Nephron (organoid): ENCODE data around the gene TAB3.

ENCODE experiments used
- H3K27ac Mint-ChIP-seq, 3 experiments: 2 replicates each; pipeline ENCODE4 v1.8.0; 2020; ENCODE audit warnings: mixed read lengths in 3 of 3, mild to moderate bottlenecking in 2 of 3, moderate library complexity in 1 of 3
- H3K27me3 Mint-ChIP-seq: 2 replicates; pipeline ENCODE4 v1.8.0; 2021; ENCODE audit warnings: low read depth, mild to moderate bottlenecking, moderate library complexity, mixed read lengths
- H3K36me3 Mint-ChIP-seq: 2 replicates; pipeline ENCODE4 v1.8.0; 2020; ENCODE audit warnings: low read depth, mixed read lengths
- H3K4me1 Mint-ChIP-seq: 2 replicates; pipeline ENCODE4 v1.8.0; 2020; ENCODE audit warnings: mixed read lengths
- H3K4me3 Mint-ChIP-seq, 3 experiments: 2 replicates each; pipeline ENCODE4 v1.8.0; 2020; ENCODE audit warnings: mild to moderate bottlenecking in 3 of 3, mixed read lengths in 3 of 3, moderate library complexity in 2 of 3
- H3K9me3 Mint-ChIP-seq: 2 replicates; pipeline ENCODE4 v1.8.0; 2020; ENCODE audit warnings: mixed read lengths
- TF ChIP-seq, protein P1 (sequence below), 3 experiments: fragments of 200-600 bp; sonication (generic); IDR thresholded peaks; one replicate each; pipeline ENCODE4 v1.5.0; 2021; ENCODE audit warnings: antibody characterized with exemption in 3 of 3; ENCODE audit not compliant: unreplicated experiment in 3 of 3

TAB3 gene

GRCh38 chrX:30858098-30858497 lies 31.0 kb downstream of the TAB3 start:
- no peaks in the 10 kb centered on the region for H3K27me3 Mint-ChIP-seq
- H3K4me3 Mint-ChIP-seq, result no peak overlapping the region
- peaks cover 40% of the 10 kb centered on the region for H3K36me3 Mint-ChIP-seq
- no peaks in the 10 kb centered on the region for H3K9me3 Mint-ChIP-seq
- no peaks in the 10 kb centered on the region for H3K4me1 Mint-ChIP-seq
- TF ChIP-seq, protein P1, sequence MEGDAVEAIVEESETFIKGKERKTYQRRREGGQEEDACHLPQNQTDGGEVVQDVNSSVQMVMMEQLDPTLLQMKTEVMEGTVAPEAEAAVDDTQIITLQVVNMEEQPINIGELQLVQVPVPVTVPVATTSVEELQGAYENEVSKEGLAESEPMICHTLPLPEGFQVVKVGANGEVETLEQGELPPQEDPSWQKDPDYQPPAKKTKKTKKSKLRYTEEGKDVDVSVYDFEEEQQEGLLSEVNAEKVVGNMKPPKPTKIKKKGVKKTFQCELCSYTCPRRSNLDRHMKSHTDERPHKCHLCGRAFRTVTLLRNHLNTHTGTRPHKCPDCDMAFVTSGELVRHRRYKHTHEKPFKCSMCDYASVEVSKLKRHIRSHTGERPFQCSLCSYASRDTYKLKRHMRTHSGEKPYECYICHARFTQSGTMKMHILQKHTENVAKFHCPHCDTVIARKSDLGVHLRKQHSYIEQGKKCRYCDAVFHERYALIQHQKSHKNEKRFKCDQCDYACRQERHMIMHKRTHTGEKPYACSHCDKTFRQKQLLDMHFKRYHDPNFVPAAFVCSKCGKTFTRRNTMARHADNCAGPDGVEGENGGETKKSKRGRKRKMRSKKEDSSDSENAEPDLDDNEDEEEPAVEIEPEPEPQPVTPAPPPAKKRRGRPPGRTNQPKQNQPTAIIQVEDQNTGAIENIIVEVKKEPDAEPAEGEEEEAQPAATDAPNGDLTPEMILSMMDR (IDR thresholded peaks at IDR 0.05; ENCODE audit: unreplicated experiment in 3 of 3), result no peak
- peak overlapping the region in 1 of 3 experiments; percentile 4 for H3K27ac Mint-ChIP-seq

GRCh38 chrX:30851449-30851848 lies 37.6 kb downstream of the TAB3 start:
- TF ChIP-seq, protein P1 (IDR thresholded peaks at IDR 0.05; ENCODE audit: unreplicated experiment in 3 of 3), result no peak
- no peak overlapping the region for H3K27ac Mint-ChIP-seq
- no peak overlapping the region for H3K4me3 Mint-ChIP-seq
- H3K36me3 Mint-ChIP-seq, result peaks cover 30% of the 10 kb centered on the region
- no peaks in the 10 kb centered on the region for H3K27me3 Mint-ChIP-seq
- no peaks in the 10 kb centered on the region for H3K4me1 Mint-ChIP-seq
- no peaks in the 10 kb centered on the region for H3K9me3 Mint-ChIP-seq

DNA sequence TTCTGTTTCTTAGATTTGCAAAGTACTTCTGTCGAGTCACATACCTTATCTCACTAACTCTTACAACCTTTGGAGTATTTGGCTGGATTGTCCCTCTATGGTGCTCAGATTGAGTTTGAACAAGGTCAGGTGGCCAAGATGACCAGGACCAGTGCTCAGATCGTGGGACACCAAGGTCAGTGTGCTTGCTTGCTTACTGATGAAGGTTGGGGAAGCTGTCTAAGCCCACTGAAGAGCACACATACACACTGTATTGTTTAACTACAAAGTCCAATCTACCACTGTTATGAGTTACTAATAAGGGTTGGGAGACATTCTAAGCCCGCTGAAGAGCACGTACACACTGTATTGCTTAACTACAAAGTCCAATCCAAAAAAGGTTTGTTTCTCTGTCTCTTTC lies 53.7 kb downstream of the TAB3 start:
- Mint-ChIP-seq H3K9me3 (peaks cover 3% of the 10 kb centered on the region), H3K27me3 (no peaks in the 10 kb centered on the region)
- TF ChIP-seq, protein P1 (IDR thresholded peaks at IDR 0.05; ENCODE audit: unreplicated experiment in 3 of 3), result no peak

DNA sequence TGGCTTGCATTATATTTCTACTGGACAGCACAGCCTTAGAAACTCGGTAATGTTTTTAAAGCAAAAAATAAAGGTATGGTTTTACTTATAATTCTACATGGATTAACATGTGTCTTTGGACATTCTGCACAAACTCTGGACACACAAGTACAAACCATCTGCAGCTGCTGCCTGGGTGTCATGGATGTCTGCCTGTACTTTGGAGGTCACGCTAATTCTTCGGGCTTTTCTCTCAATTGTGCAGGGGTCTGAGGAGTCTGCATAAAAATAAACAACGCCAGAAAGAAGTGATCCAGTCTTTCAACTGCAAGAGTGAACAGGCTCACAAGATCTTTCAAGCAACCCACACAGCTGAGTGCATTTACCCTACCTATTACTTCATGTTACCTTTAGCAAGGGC lies 55.2 kb downstream of the TAB3 start:
- TF ChIP-seq, protein P1 (IDR thresholded peaks at IDR 0.05; ENCODE audit: unreplicated experiment in 3 of 3), result no peak
- Mint-ChIP-seq H3K27ac (no peak overlapping the region), H3K4me3 (no peak overlapping the region), H3K9me3 (peaks cover 3% of the 10 kb centered on the region), H3K36me3 (peaks cover 48% of the 10 kb centered on the region), H3K27me3 (no peaks in the 10 kb centered on the region), H3K4me1 (no peaks in the 10 kb centered on the region)

More for the DNA sequence above, 53.7 kb downstream of the TAB3 start:
- Mint-ChIP-seq H3K27ac (no peak overlapping the region), H3K4me1 (no peaks in the 10 kb centered on the region), H3K4me3 (no peak overlapping the region), H3K36me3 (peaks cover 62% of the 10 kb centered on the region)

DNA sequence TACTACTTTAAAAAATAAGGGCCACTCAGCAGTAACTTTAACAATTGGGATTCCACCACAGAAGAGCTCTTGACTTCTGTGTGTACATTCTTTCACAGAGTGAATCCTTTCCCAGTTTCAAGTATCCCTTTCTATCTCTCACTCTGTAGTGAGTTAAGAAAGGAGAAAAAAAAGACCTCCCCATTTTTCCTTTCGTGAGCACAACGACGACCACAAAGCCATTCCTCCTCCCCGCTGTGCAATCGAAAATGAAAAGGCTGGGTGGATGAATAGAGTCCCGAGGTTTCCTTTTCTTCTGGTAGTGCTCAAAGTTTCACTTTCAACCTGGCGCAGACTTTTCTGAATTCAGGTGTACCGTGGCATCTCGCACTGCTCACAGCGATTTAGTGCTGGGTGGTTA lies 58.0 kb downstream of the TAB3 start:
- Mint-ChIP-seq H3K27me3 (no peaks in the 10 kb centered on the region), H3K36me3 (peaks cover 27% of the 10 kb centered on the region), H3K9me3 (no peaks in the 10 kb centered on the region), H3K27ac (no peak overlapping the region), H3K4me1 (no peaks in the 10 kb centered on the region), H3K4me3 (no peak overlapping the region)
- TF ChIP-seq, protein P1 (IDR thresholded peaks at IDR 0.05; ENCODE audit: unreplicated experiment in 3 of 3), result no peak

GRCh38 chrX:30830326-30830943 lies 58.6 kb downstream of the TAB3 start:
- Mint-ChIP-seq H3K27me3 (no peaks in the 10 kb centered on the region), H3K4me1 (no peaks in the 10 kb centered on the region), H3K4me3 (no peak overlapping the region), H3K9me3 (no peaks in the 10 kb centered on the region), H3K27ac (no peak overlapping the region), H3K36me3 (peaks cover 24% of the 10 kb centered on the region)
- TF ChIP-seq, protein P1 (IDR thresholded peaks at IDR 0.05; ENCODE audit: unreplicated experiment in 3 of 3), result no peak
